ENCODE data around the gene ARHGAP6. TPM values are rescaled to one million over a fixed set of nuclear protein-coding genes. Genes with fewer than 3 reads are reported as not detected.

The ARHGAP6 gene
- total RNA-seq, 1 experiment from 2014 or later, result not detected

- Mint-ChIP-seq H3K4me3 (ENCODE audit: unreplicated experiment) (no peak overlapping the region), H3K27ac (ENCODE audit: low read depth, unreplicated experiment) (no peak overlapping the region), H3K4me1 (ENCODE audit: insufficient read depth, unreplicated experiment) (no peaks in the 10 kb centered on the region), H3K9me3 (ENCODE audit: unreplicated experiment) (peaks cover 9% of the 10 kb centered on the region), H3K36me3 (ENCODE audit: insufficient read depth, unreplicated experiment) (no peaks in the 10 kb centered on the region), H3K27me3 (ENCODE audit: insufficient read depth, unreplicated experiment) (peaks cover 26% of the 10 kb centered on the region)
- BruUV-seq (replicated peaks), result no TSS peak
- DNase-seq (ENCODE audit: unreplicated experiment), result no peak
- intact Hi-C loops (cut with micrococcal nuclease), result no loop called here
- POLR2A ChIA-PET, result no interaction called here
- TF ChIP-seq CTCF (IDR thresholded peaks at IDR 0.05; ENCODE audit: unreplicated experiment), result no peak
- CTCF ChIA-PET, result interaction anchor here (1.2 kb wide), 1 partner anchor 386 kb away, joined by 3 read pairs; no protein-coding TSS in a partner anchor
Observed at GRCh38 chrX:11374570-11374969, 291.1 kb downstream of the ARHGAP6 start.

GRCh38 chrX:11371106-11371505, 294.6 kb downstream of the ARHGAP6 start:
- no peak for TF ChIP-seq CTCF (IDR thresholded peaks at IDR 0.05; ENCODE audit: unreplicated experiment)

GRCh38 chrX:11367609-11368430, 297.9 kb downstream of the ARHGAP6 start:
- Mint-ChIP-seq H3K27ac (ENCODE audit: low read depth, unreplicated experiment) (no peak overlapping the region), H3K36me3 (ENCODE audit: insufficient read depth, unreplicated experiment) (no peaks in the 10 kb centered on the region), H3K4me1 (ENCODE audit: insufficient read depth, unreplicated experiment) (no peaks in the 10 kb centered on the region), H3K4me3 (ENCODE audit: unreplicated experiment) (no peak overlapping the region), H3K9me3 (ENCODE audit: unreplicated experiment) (no peaks in the 10 kb centered on the region), H3K27me3 (ENCODE audit: insufficient read depth, unreplicated experiment) (peaks cover 14% of the 10 kb centered on the region)
- no peak for TF ChIP-seq CTCF (IDR thresholded peaks at IDR 0.05; ENCODE audit: unreplicated experiment)
- intact Hi-C loops (cut with micrococcal nuclease), result no loop called here
- POLR2A ChIA-PET, result interaction anchor here (0.6 to 1.2 kb wide), 3 partner anchors 14 to 177 kb away, joined by 3 to 4 read pairs (median 3); no protein-coding TSS in a partner anchor
- CTCF ChIA-PET, result interaction anchor here (0.6 to 3.0 kb wide), 3 partner anchors 13 to 224 kb away, joined by 3 to 15 read pairs (median 3); no protein-coding TSS in a partner anchor
- DNase-seq (ENCODE audit: unreplicated experiment), result no peak
- BruUV-seq (replicated peaks), result no TSS peak

More at GRCh38 chrX:11371106-11371505, 294.6 kb downstream of the ARHGAP6 start:
- Mint-ChIP-seq H3K4me1 (ENCODE audit: insufficient read depth, unreplicated experiment) (no peaks in the 10 kb centered on the region), H3K27ac (ENCODE audit: low read depth, unreplicated experiment) (no peak overlapping the region), H3K4me3 (ENCODE audit: unreplicated experiment) (no peak overlapping the region), H3K9me3 (ENCODE audit: unreplicated experiment) (no peaks in the 10 kb centered on the region), H3K27me3 (ENCODE audit: insufficient read depth, unreplicated experiment) (peaks cover 24% of the 10 kb centered on the region), H3K36me3 (ENCODE audit: insufficient read depth, unreplicated experiment) (no peaks in the 10 kb centered on the region)
- CTCF ChIA-PET, result interaction anchor here (1.2 to 2.1 kb wide), 2 partner anchors 10 to 160 kb away, joined by 6 to 22 read pairs; no protein-coding TSS in a partner anchor
- DNase-seq (ENCODE audit: unreplicated experiment), result no peak
- no TSS peak for BruUV-seq (replicated peaks)
- intact Hi-C loops (cut with micrococcal nuclease), result no loop called here
- POLR2A ChIA-PET, result no interaction called here

GRCh38 chrX:11366998-11367595, 298.6 kb downstream of the ARHGAP6 start:
- BruUV-seq (replicated peaks), result no TSS peak
- DNase-seq (ENCODE audit: unreplicated experiment), result no peak
- Mint-ChIP-seq H3K27me3 (ENCODE audit: insufficient read depth, unreplicated experiment) (peaks cover 14% of the 10 kb centered on the region), H3K27ac (ENCODE audit: low read depth, unreplicated experiment) (no peak overlapping the region), H3K4me3 (ENCODE audit: unreplicated experiment) (no peak overlapping the region), H3K36me3 (ENCODE audit: insufficient read depth, unreplicated experiment) (no peaks in the 10 kb centered on the region), H3K9me3 (ENCODE audit: unreplicated experiment) (no peaks in the 10 kb centered on the region), H3K4me1 (ENCODE audit: insufficient read depth, unreplicated experiment) (no peaks in the 10 kb centered on the region)
- intact Hi-C loops (cut with micrococcal nuclease), result no loop called here
- POLR2A ChIA-PET, result interaction anchor here (0.6 to 1.0 kb wide), 2 partner anchors 19 to 176 kb away, joined by 3 read pairs; no protein-coding TSS in a partner anchor
- TF ChIP-seq CTCF (IDR thresholded peaks at IDR 0.05; ENCODE audit: unreplicated experiment), result no peak
- CTCF ChIA-PET, result interaction anchor here (0.6 to 3.0 kb wide), 3 partner anchors 14 to 224 kb away, joined by 3 to 15 read pairs (median 3); no protein-coding TSS in a partner anchor

Data from MCF 10A (cell line).